Pulmonary artery endothelial cell (primary cell): ENCODE measurements around the gene VPS9D1. TPM values are rescaled to one million over a fixed set of nuclear protein-coding genes. Genes with fewer than 3 reads are reported as not detected.

Experiments used
- DNase-seq: peaks from one replicate; pipeline ENCODE4 v3.0.0-alpha.2; 2011; ENCODE audit warnings: low read depth, low spot score
- total RNA-seq: library from RNA; depleted of rRNA; stranded (reverse); fragments of >200 nt; gene quantifications from 2 replicates; pipeline ENCODE4 v1.2.3, GENCODE V29; 2014

Gene VPS9D1
- total RNA-seq, 1 donor from 2014 or later = 7.1 TPM

- no peak for DNase-seq
These were observed 12.2 kb upstream of the VPS9D1 start for GRCh38 chr16:89732918-89733242.

- no peak for DNase-seq
These were observed 11.6 kb upstream of the VPS9D1 start for GRCh38 chr16:89732142-89732917.

GRCh38 chr16:89730610-89731234 is 10.0 kb upstream of the VPS9D1 start:
- no peak for DNase-seq

- DNase-seq = no peak
These were observed 9.3 kb upstream of the VPS9D1 start for GRCh38 chr16:89729863-89730593.

- no peak for DNase-seq
These were observed 8.6 kb upstream of the VPS9D1 start for GRCh38 chr16:89729293-89729692.

GRCh38 chr16:89727406-89728120 is 6.9 kb upstream of the VPS9D1 start:
- no peak for DNase-seq

- no peak for DNase-seq
These were observed 2.9 kb upstream of the VPS9D1 start for GRCh38 chr16:89723279-89724250.

GRCh38 chr16:89722392-89723278 is 1.9 kb upstream of the VPS9D1 start:
- DNase-seq = no peak

GRCh38 chr16:89721546-89722391 is 1.1 kb upstream of the VPS9D1 start:
- no peak for DNase-seq

GRCh38 chr16:89720551-89720812 is 216 bp downstream of the VPS9D1 start:
- no peak for DNase-seq

GRCh38 chr16:89717688-89718505 is 2.8 kb downstream of the VPS9D1 start:
- DNase-seq = no peak

GRCh38 chr16:89716916-89717687 is 3.6 kb downstream of the VPS9D1 start:
- DNase-seq = no peak

GRCh38 chr16:89716493-89716892 is 4.2 kb downstream of the VPS9D1 start:
- no peak for DNase-seq

GRCh38 chr16:89712274-89712781 is 8.4 kb downstream of the VPS9D1 start:
- DNase-seq = no peak

GRCh38 chr16:89711601-89712273 is 9.0 kb downstream of the VPS9D1 start:
- DNase-seq = no peak

- no peak for DNase-seq
These were observed 9.8 kb downstream of the VPS9D1 start for GRCh38 chr16:89710709-89711564.
